HS-5 (cell line): ENCODE results near the gene GNAT3.

Experiments
- DNase-seq: peaks from one replicate; pipeline ENCODE4 v3.0.0-alpha.2; 2012; ENCODE audit warnings: low read depth

Gene GNAT3

DNA sequence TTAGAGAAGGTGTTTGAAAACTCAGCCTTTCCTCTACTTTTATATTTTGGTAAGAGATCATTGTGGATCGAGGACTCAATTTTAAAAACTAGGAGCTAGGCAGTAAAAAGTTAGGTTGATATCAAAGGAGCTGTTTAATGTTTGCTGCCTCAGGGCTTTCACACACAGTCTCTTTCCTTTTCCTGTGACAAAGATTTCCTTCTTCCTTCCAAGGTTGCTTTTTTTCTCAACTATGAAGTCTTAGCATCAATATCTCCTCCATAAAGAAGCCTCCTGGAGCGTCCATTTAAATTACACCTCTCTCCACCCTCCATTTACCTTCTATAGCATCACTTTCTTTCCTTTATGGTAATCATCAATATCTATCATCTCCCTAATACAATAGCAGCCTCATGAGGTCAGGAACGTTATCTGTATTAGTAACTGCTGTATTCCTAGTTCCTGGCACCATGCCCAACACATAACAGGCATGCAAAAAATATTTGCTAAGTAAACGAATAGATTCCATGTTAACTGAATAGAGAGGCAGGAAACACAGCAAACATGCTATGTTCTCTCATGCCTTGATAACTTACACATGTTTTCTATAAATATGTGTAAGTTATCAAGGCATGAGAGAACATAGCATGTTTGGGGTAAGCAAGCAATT, 48.5 kb downstream of the GNAT3 start:
- no peak for DNase-seq

DNA sequence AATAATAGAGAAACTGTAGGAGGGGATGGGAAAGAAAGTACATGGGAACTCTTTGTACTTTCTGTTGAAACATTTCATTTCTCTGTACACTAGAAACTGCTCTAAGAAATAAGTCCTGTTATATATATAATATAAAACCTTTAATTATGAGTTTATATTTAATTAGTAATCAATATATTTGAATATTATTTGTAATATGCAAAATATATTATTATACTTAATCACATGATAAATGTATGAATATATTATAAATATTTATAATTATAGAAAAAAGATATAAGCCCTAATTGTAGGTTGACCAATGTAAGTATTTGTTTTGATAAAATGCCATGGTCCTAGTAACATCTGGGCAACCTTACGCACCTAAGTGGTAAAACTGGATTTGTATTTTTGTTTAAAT, 51.0 kb downstream of the GNAT3 start:
- DNase-seq: no peak

GRCh38 chr7:80459776-80460510, 51.9 kb downstream of the GNAT3 start:
- no peak for DNase-seq

GRCh38 chr7:80458822-80459725, 52.8 kb downstream of the GNAT3 start:
- DNase-seq: no peak

DNA sequence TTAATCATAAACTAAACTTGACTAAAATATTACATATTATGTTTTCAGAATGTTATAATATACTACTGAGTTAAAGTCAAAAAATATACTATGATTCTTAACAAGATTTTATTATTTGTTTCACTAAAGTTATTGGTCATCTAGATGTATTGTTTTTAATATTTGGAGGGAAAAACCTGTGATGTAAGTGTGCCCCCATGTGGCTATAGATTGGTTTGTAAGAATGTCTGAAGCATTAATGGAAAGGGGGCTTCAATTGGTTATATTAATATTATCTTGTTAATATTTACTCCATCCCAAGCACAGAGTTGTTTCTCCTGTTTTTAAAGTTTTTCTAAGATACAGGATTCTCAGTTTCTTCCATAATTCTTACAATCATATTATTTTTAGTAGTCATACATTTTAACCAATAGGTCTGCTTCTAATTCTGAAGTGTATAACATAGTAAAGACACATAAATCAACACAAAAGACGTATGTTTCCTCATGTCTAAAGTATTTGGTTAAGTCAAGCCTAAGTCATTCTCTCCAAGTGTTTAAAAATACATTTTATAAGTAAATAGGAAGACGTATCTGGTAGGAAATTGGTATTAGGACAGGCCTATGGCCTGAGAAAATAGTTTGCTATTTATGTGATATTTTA, 58.0 kb downstream of the GNAT3 start:
- no peak for DNase-seq

- no peak for DNase-seq
Observed at GRCh38 chr7:80450621-80451308, 61.1 kb downstream of the GNAT3 start.

GRCh38 chr7:80449836-80450235, 62.0 kb downstream of the GNAT3 start:
- no peak for DNase-seq

DNA sequence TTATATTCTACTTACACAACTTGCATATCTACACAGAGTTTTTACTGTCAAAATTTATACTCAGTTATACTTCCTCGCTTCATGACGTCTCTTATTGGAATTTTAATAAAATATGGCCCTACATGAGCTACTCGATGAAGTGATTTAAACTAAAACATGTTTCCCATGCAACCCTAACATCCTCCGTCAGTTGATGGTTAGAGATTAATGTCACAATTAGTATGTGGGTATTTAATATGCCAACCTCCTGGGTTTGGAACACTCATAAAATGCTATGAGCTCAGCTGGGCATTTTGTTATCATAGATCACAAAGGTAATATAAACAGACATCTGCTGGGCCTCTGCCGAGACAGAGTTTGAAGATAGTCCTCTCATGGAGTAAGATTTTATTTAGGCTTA, 66.5 kb downstream of the GNAT3 start:
- DNase-seq: no peak

DNA sequence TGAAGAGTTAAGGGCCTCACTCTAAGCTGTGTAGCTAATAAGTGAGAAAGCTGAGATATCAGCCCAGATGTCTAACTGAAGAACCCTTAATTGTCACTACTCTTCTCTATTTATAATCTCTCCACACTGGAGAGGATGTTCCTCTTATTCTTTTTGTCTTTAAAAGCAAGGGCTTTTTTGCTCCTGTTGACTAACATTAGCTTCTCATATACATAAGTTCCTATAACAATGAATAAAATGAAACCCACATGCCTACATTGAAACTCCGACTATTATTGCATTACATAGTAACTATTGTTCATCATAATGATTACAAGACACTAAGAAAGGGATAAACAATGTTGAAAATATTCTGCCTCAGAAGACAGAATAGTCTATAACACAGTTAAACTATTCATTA, 67.1 kb downstream of the GNAT3 start:
- DNase-seq: no peak

- no peak for DNase-seq
Observed at GRCh38 chr7:80443325-80443724, 68.5 kb downstream of the GNAT3 start.

GRCh38 chr7:80440883-80441282, 71.0 kb downstream of the GNAT3 start:
- no peak for DNase-seq

GRCh38 chr7:80439894-80440821, 71.7 kb downstream of the GNAT3 start:
- DNase-seq: no peak

- no peak for DNase-seq
Observed at GRCh38 chr7:80435521-80435920, 76.3 kb downstream of the GNAT3 start.

DNA sequence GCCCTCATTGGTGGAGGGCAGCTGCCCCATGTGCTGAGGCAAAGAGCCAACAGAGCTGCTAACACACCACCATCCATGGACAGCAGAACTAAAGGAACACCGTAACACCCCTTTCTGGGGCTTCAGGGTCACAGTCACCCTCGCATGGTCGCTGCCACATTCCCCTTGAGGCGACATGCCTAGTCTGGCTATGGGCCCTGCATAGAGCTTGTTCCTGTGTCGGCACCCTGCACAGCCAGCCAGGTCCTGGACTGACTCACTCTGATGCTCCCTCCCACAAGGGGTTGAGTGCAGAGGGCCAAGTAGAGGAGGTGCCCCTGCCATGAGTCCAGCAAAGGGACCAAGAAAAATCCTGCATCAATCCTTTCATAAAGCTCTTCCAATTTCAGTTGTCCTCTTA, 77.8 kb downstream of the GNAT3 start:
- no peak for DNase-seq

DNA sequence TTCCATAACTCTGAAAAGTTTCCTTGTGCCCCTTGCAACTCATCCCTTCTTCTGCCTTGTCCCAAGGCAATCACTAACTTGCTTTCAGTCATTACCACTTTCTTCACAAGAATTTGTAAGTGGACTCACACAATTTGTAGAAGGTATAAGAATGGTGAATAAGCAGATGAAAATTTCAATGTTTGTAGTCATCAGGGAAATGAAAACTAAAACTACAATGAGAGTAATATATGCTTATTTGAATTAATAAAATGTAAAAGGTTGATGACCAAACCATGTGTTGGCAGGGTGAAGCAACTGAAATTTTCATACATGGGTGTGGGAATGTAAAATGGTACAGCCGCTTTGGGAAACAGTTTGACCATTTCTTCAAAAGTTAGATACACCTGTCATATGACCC, 79.7 kb downstream of the GNAT3 start:
- no peak for DNase-seq

GRCh38 chr7:80429181-80429580, 82.7 kb downstream of the GNAT3 start:
- DNase-seq: no peak

DNA sequence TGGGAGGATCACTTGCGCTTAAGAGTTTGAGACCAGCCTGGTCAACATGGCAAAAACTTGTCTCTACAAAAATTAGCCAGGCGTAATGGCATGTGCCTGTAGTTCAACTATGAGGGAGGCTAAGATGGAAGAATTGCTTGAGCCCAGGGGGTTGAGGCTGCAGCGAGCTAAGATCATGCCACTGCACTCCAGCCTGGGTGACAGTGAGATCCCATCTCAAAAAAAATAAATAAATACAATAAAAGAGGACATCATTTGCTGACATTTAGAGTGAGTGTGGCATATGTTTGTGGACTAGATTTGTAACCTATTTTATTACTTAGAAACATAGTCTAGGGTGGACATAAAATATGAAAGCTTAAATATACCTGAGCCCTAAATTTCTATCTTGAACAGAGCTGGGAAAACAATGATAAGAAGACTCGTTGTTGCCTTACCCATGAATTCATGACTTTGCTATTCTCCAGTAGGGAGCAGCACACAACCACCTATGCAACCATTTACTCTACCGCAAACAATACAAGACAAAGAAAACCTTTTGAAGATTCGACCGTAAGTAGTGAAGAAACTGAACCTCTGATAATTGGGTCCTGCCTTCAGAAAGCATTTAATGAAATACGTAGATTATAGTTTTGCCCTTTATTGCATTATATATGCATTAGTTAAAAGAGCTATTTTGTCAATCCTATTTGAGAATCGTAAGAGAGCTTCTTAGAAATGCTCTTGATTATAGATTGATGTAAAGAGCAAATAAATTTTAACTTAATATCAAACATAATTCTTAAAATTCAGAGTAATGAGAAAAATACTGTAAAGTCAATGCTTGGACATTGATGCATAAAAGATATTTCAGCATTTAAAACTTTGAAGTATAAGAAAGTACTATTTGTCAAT, 83.5 kb downstream of the GNAT3 start:
- no peak for DNase-seq

- no peak for DNase-seq
Observed at GRCh38 chr7:80427218-80427617, 84.6 kb downstream of the GNAT3 start.

GRCh38 chr7:80420876-80421275, 91.0 kb downstream of the GNAT3 start:
- DNase-seq: no peak
